IPS DF 19.7 (cell line): Measurements from ENCODE around the gene TNFRSF11A.

Source experiments
- DNase-seq: peaks from one replicate; pipeline ENCODE4 v3.0.0-alpha.2; 2013; ENCODE audit warnings: low read depth, low spot score

Gene TNFRSF11A

GRCh38 chr18:62381373-62381772 lies 56.3 kb downstream of the TNFRSF11A start:
- DNase-seq = no peak

- DNase-seq = no peak
Observed at GRCh38 chr18:62384068-62384467, 59.0 kb downstream of the TNFRSF11A start.

- DNase-seq = no peak
Observed at GRCh38 chr18:62384610-62385097, 59.5 kb downstream of the TNFRSF11A start.

GRCh38 chr18:62386091-62386490 lies 61.0 kb downstream of the TNFRSF11A start:
- DNase-seq = no peak

GRCh38 chr18:62386601-62387000 lies 61.5 kb downstream of the TNFRSF11A start:
- no peak for DNase-seq

GRCh38 chr18:62387257-62387656 lies 62.1 kb downstream of the TNFRSF11A start:
- no peak for DNase-seq

GRCh38 chr18:62388855-62389760 lies 64.0 kb downstream of the TNFRSF11A start:
- DNase-seq = no peak

- no peak for DNase-seq
Observed at GRCh38 chr18:62389761-62390481, 64.8 kb downstream of the TNFRSF11A start.

- no peak for DNase-seq
Observed at GRCh38 chr18:62394006-62394763, 69.1 kb downstream of the TNFRSF11A start.

GRCh38 chr18:62396381-62396780 lies 71.3 kb downstream of the TNFRSF11A start:
- DNase-seq = no peak

GRCh38 chr18:62396967-62397366 lies 71.9 kb downstream of the TNFRSF11A start:
- DNase-seq = no peak

- no peak for DNase-seq
Observed at GRCh38 chr18:62398291-62398690, 73.2 kb downstream of the TNFRSF11A start.

GRCh38 chr18:62399276-62399675 lies 74.2 kb downstream of the TNFRSF11A start:
- no peak for DNase-seq

GRCh38 chr18:62399781-62400308 lies 74.7 kb downstream of the TNFRSF11A start:
- DNase-seq = no peak

GRCh38 chr18:62400916-62401315 lies 75.8 kb downstream of the TNFRSF11A start:
- no peak for DNase-seq

- no peak for DNase-seq
Observed at GRCh38 chr18:62402342-62402948, 77.3 kb downstream of the TNFRSF11A start.

GRCh38 chr18:62403120-62403519 lies 78.0 kb downstream of the TNFRSF11A start:
- DNase-seq = no peak

GRCh38 chr18:62404881-62405280 lies 79.8 kb downstream of the TNFRSF11A start:
- DNase-seq = no peak

- DNase-seq = no peak
Observed at GRCh38 chr18:62407660-62408059, 82.5 kb downstream of the TNFRSF11A start.

- no peak for DNase-seq
Observed at GRCh38 chr18:62409821-62410220, 84.7 kb downstream of the TNFRSF11A start.
